Prostate gland (tissue), 1 donor: Measurements from ENCODE around the gene OGDH.

Experiments
- POLR2A ChIP-seq: fragments of 450-650 bp; IDR thresholded peaks from one replicate; pipeline ENCODE4 v1.6.1; 2016; ENCODE audit warnings: antibody characterized with exemption, mild to moderate bottlenecking
- POLR2AphosphoS5 ChIP-seq: sonication (generic); formaldehyde crosslinking; IDR thresholded peaks from one replicate; pipeline ENCODE4 v1.6.1; 2017; ENCODE audit warnings: antibody characterized with exemption

DNA sequence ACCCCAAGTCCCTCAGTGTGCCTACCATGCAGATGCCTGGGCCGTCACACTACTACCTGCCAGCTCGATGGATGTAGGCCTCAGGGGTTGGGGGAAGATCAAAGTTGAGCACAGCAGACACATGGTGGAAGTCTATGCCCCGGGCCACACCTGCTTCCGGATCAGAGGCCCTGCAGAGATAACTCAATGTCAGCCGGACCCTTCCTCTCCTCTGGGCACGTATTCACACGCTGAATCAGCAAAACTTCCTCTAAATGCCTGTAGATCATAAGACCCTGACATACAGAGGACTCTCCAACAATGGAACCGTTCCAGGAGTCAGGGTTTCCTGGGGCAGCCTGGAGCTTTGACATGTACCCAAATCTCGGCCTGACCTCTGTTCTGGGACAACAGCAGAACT is 36.5 kb upstream of the OGDH start:
- TF ChIP-seq POLR2A (no peak), POLR2AphosphoS5 (no peak)
